Measurements from ENCODE around the gene MED20. TPM values are rescaled to one million over a fixed set of nuclear protein-coding genes. Genes with fewer than 3 reads are reported as not detected.

MED20 gene
- 21.0 TPM for total RNA-seq

GRCh38 chr6:41920921-41921711, at the start of gene MED20, which contains the start of gene BYSL:
Gene MED20, minus strand, starts transcription at chr6:41921139. Its CDS starts 121 bp downstream, at chr6:41921018.
Gene BYSL, plus strand, starts transcription at chr6:41921499. Its CDS starts 64 bp downstream, at chr6:41921563.

GRCh38 chr6:41941280-41942066, 20.5 kb upstream of the MED20 start, which contains the start of gene CCND3:
Gene CCND3, minus strand, starts transcription at chr6:41941808. Its CDS starts 159 bp downstream, at chr6:41941649.

GRCh38 chr6:41895300-41896233, 25.4 kb downstream of the MED20 start, which contains the start of gene USP49:
Gene USP49, minus strand, starts transcription at chr6:41895375. Its CDS starts 88,392 bp downstream, at chr6:41806983.

Small RNAs within 50 kb of the gene (small RNA-seq; reads per million reads assigned to genes)
- not detected for gene RF00019 (ENCODE audit: low replicate concordance)

Other genes with a start within 250 kb of the MED20 start
- 2.2 TPM for gene TFEB, start 185.5 kb downstream of the MED20 start, total RNA-seq
- gene PGC, start 173.7 kb downstream of the MED20 start, total RNA-seq = not detected
- gene FRS3, start 141.2 kb downstream of the MED20 start, total RNA-seq = 9.4 TPM
- 1.6 TPM for gene PRICKLE4, start 140.4 kb downstream of the MED20 start, total RNA-seq
- gene TOMM6, start 133.4 kb downstream of the MED20 start, total RNA-seq = 30.4 TPM
- gene USP49, start 25.8 kb downstream of the MED20 start, total RNA-seq = 24.4 TPM
- gene BYSL, start 360 bp upstream of the MED20 start, total RNA-seq = 11.9 TPM
- 16.0 TPM for gene CCND3, start 20.7 kb upstream of the MED20 start, total RNA-seq
- gene TAF8, start 129.4 kb upstream of the MED20 start, total RNA-seq = 11.9 TPM
- under 0.01 TPM for gene C6orf132, start 221.5 kb upstream of the MED20 start, total RNA-seq

Measured in parietal lobe (tissue), 2 donors.